Measurements from ENCODE around the gene GGACT.

GGACT gene

DNA sequence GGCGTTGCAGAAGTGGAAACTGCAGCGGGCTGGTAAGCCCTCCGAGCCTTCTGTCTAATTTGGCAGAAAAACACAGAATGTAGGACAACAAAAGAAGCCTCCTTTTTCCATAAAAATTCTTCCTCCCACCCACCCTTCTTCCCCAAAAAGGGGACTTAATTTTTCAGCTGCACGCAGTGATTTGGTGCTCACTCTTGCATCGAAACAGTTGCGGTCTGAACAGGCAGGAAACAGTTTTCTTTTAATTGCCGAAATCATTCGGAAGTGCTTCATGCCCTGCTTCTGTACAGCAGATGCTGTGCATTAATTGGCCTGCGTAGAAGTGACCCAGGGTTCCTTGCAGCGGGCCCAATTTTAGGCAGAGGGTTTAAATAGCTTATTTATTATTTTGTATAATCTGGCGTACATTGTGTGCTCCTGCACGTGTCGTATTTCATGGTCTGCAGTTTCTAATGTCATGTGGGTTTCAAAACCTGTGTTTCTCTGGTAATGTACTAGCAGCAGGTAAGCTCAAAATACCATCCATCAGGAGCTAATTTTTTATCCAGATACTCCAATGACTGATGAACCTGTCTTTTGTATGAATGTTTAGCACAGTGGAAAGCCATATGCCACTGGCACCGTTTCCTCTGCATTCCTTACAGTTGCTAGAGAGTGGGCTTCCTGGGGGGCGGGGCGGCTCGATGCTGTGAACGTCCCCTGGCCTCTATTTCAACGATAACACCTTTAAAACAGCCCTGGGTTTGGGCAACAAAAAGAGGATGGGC, 66.6 kb downstream of the GGACT start:
- Mint-ChIP-seq H3K27me3 (no peaks in the 10 kb centered on the region), H3K27ac (ENCODE audit: low read depth) (no peak overlapping the region), H3K4me1 (peaks cover 9% of the 10 kb centered on the region), H3K36me3 (ENCODE audit: insufficient read depth) (peaks cover 8% of the 10 kb centered on the region), H3K4me3 (peak overlapping the region; percentile 53), H3K9me3 (no peaks in the 10 kb centered on the region)
- ATAC-seq (replicated peaks; ENCODE audit: extremely low read depth, poor library complexity, severe bottlenecking) (no peak), DNase-seq (ENCODE audit: low spot score in 2 of 2) (no peak)

GRCh38 chr13:100520936-100521850, 67.4 kb downstream of the GGACT start:
- Mint-ChIP-seq H3K27ac (ENCODE audit: low read depth) (no peak overlapping the region), H3K4me3 (peak overlapping the region; percentile 53), H3K36me3 (ENCODE audit: insufficient read depth) (peaks cover 10% of the 10 kb centered on the region), H3K27me3 (no peaks in the 10 kb centered on the region), H3K4me1 (peaks cover 9% of the 10 kb centered on the region), H3K9me3 (no peaks in the 10 kb centered on the region)
- DNase-seq (ENCODE audit: low spot score in 2 of 2) (no peak), ATAC-seq (replicated peaks; ENCODE audit: extremely low read depth, poor library complexity, severe bottlenecking) (no peak)

DNA sequence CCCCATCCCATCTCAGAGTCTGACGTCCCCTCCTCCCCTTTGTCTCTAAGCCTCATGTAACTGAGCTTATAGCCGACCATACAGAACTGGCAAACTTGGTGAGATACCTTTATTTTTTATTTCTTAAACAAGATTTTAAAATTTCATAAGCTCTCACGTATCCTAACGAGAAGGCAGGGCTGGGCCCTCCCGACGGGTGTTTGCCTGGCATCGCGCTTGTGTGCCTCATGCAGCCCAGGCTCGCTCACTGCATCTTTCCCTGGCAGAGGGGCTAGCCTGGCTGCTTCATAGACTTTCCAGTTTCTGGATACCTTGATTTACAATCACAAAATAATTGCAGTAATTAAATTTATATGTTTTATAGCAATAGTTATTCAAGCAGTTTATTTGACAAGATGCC, 69.0 kb downstream of the GGACT start:
- Mint-ChIP-seq H3K36me3 (ENCODE audit: insufficient read depth) (peaks cover 13% of the 10 kb centered on the region), H3K4me1 (peaks cover 9% of the 10 kb centered on the region), H3K27me3 (no peaks in the 10 kb centered on the region), H3K9me3 (no peaks in the 10 kb centered on the region), H3K4me3 (no peak overlapping the region), H3K27ac (ENCODE audit: low read depth) (no peak overlapping the region)
- ATAC-seq (replicated peaks; ENCODE audit: extremely low read depth, poor library complexity, severe bottlenecking): no peak
- DNase-seq (ENCODE audit: low spot score in 2 of 2): no peak

DNA sequence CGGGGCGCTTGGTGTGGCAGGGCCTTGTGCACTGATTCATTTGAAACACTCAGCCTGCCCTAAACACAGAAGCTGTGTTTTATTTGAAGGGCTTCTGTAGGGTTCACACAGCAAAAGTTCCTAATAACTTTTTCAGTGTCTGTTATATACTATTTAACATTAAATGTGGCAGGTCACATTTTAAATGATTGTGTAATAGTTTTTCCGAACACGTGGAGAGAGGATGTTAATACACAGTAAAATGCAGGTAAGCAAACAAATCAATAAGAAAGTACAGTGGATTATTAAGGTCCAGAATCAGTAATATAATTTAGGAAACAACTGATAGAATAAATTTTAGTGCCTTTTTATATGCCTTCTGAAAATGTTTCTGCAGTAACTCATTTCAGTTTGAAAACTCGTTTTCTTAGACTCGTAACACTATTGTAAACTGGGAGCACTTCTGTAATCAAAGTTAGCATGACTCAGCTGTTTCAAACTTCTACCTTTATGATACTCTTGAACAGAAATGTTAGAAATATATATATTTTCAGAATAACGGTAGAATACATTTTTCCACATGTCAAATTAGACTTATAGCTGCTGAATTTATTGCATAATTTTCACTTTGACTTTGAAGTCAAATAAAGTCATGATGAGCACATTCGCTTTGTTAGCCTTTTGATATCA, 70.1 kb downstream of the GGACT start:
- H3K4me1 Mint-ChIP-seq: peaks cover 9% of the 10 kb centered on the region
- ATAC-seq (replicated peaks; ENCODE audit: extremely low read depth, poor library complexity, severe bottlenecking): no peak
- no peaks in the 10 kb centered on the region for H3K9me3 Mint-ChIP-seq

DNA sequence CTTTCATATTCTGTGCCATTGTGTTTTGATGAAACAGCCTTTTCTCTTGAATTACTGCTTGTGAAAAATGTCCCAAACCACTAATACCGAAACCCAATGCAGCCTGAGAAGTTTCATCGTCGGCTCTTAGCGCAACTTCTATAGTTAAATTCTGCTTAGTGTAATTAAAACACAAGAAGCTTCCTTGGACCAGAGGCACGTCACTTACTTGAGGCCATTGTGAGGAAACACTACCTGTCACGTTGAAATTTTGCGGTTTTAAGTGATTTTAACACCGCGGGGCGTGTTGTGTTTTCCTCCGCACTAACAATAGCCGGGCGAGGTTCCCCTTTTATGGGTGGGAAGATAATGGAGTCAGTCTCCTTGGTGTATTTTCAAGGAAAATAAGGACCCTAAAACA, 70.9 kb downstream of the GGACT start:
- peaks cover 9% of the 10 kb centered on the region for H3K4me1 Mint-ChIP-seq
- no peak for ATAC-seq (replicated peaks; ENCODE audit: extremely low read depth, poor library complexity, severe bottlenecking)
- peaks cover 7% of the 10 kb centered on the region for H3K36me3 Mint-ChIP-seq (ENCODE audit: insufficient read depth)
- H3K27me3 Mint-ChIP-seq: no peaks in the 10 kb centered on the region
- no peaks in the 10 kb centered on the region for H3K9me3 Mint-ChIP-seq
- DNase-seq (ENCODE audit: low spot score in 2 of 2): no peak
- no peak overlapping the region for H3K27ac Mint-ChIP-seq (ENCODE audit: low read depth)
- H3K4me3 Mint-ChIP-seq: peak overlapping the region; percentile 53

More for the DNA sequence above, 70.1 kb downstream of the GGACT start:
- DNase-seq (ENCODE audit: low spot score in 2 of 2): no peak
- H3K36me3 Mint-ChIP-seq (ENCODE audit: insufficient read depth): peaks cover 9% of the 10 kb centered on the region
- no peak overlapping the region for H3K4me3 Mint-ChIP-seq
- no peak overlapping the region for H3K27ac Mint-ChIP-seq (ENCODE audit: low read depth)
- no peaks in the 10 kb centered on the region for H3K27me3 Mint-ChIP-seq

- ATAC-seq (replicated peaks; ENCODE audit: extremely low read depth, poor library complexity, severe bottlenecking) (no peak), DNase-seq (ENCODE audit: low spot score in 2 of 2) (no peak)
- Mint-ChIP-seq H3K36me3 (ENCODE audit: insufficient read depth) (peaks cover 5% of the 10 kb centered on the region), H3K27me3 (no peaks in the 10 kb centered on the region), H3K9me3 (no peaks in the 10 kb centered on the region), H3K27ac (ENCODE audit: low read depth) (no peak overlapping the region), H3K4me3 (peak overlapping the region; percentile 53), H3K4me1 (peaks cover 9% of the 10 kb centered on the region)
Measured at GRCh38 chr13:100517135-100517534, 71.5 kb downstream of the GGACT start.

DNA sequence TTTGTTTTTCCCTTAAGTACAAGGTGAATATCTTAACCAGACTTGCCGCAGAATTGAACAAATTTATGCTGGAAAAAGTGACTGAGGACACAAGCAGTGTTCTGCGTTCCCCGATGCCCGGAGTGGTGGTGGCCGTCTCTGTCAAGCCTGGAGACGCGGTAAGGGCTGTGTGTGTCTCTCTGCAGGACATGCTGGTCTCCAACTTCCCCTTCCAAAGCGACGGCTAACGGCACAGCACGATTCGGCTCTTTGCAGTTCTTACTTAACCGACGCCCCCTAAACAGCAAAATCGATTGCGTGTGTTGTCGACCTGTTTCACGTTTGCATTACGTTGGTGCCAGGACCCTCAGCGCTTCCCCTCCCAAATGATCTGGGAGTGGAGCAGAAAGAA, 73.2 kb downstream of the GGACT start:
- Mint-ChIP-seq H3K27me3 (no peaks in the 10 kb centered on the region), H3K4me3 (no peak overlapping the region), H3K4me1 (peaks cover 9% of the 10 kb centered on the region), H3K9me3 (no peaks in the 10 kb centered on the region), H3K36me3 (ENCODE audit: insufficient read depth) (peaks cover 7% of the 10 kb centered on the region), H3K27ac (ENCODE audit: low read depth) (no peak overlapping the region)
- no peak for DNase-seq (ENCODE audit: low spot score in 2 of 2)
- no peak for ATAC-seq (replicated peaks; ENCODE audit: extremely low read depth, poor library complexity, severe bottlenecking)

GRCh38 chr13:100514788-100515409, 73.7 kb downstream of the GGACT start:
- DNase-seq (ENCODE audit: low spot score in 2 of 2) (peak; percentile 46 to 59), ATAC-seq (replicated peaks; ENCODE audit: extremely low read depth, poor library complexity, severe bottlenecking) (peak; percentile 82)
- Mint-ChIP-seq H3K4me1 (peaks cover 9% of the 10 kb centered on the region), H3K9me3 (no peaks in the 10 kb centered on the region), H3K27me3 (no peaks in the 10 kb centered on the region), H3K27ac (ENCODE audit: low read depth) (no peak overlapping the region), H3K36me3 (ENCODE audit: insufficient read depth) (peaks cover 7% of the 10 kb centered on the region), H3K4me3 (no peak overlapping the region)

- Mint-ChIP-seq H3K9me3 (no peaks in the 10 kb centered on the region), H3K4me1 (peaks cover 9% of the 10 kb centered on the region), H3K27me3 (no peaks in the 10 kb centered on the region), H3K27ac (ENCODE audit: low read depth) (no peak overlapping the region), H3K4me3 (no peak overlapping the region), H3K36me3 (ENCODE audit: insufficient read depth) (peaks cover 7% of the 10 kb centered on the region)
- DNase-seq (ENCODE audit: low spot score in 2 of 2): no peak
- ATAC-seq (replicated peaks; ENCODE audit: extremely low read depth, poor library complexity, severe bottlenecking): no peak
Measured at GRCh38 chr13:100513987-100514670, 74.5 kb downstream of the GGACT start.

DNA sequence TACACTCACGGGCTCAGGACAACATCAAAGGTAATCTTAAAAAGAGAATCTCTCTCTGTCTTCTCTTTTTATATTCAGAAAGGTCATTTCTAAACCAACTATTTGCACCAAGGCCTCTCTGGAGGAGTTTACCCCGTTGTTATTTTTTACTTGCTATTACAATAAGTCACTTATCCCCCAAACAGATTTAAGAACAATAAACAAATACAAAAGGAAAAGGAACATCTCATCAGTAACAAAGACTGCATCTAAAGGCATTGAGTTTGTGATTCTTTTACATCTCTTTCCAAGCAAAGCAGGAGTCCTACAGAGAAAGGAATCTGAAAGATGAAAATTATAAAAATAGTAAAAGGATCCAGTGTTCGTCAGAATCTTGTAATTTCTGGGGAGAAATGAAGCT, 75.4 kb downstream of the GGACT start:
- ATAC-seq (replicated peaks; ENCODE audit: extremely low read depth, poor library complexity, severe bottlenecking): no peak
- Mint-ChIP-seq H3K27ac (ENCODE audit: low read depth) (no peak overlapping the region), H3K9me3 (no peaks in the 10 kb centered on the region), H3K4me1 (peaks cover 8% of the 10 kb centered on the region), H3K27me3 (no peaks in the 10 kb centered on the region), H3K36me3 (ENCODE audit: insufficient read depth) (peaks cover 7% of the 10 kb centered on the region), H3K4me3 (no peak overlapping the region)
- no peak for DNase-seq (ENCODE audit: low spot score in 2 of 2)

DNA sequence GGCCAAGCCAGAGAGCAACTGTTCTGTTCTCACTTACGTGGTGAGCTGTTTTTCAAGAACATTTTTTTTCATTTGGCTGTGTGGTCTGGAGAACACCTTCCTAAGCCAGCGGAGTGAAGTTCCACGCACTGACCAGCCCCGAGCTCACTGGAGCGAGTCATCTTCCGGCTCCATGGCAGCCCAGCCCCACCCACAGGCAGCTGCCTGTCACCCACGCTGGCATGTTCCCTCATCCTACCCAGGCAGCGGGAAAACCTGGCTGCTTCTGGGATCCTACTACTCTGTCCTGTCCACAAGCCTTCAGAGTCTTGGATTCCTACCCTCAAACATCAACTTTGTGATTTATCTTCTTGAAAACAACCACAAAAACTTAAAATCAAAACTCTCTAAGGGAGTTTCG, 76.2 kb downstream of the GGACT start:
- Mint-ChIP-seq H3K4me1 (peaks cover under 1% of the 10 kb centered on the region), H3K36me3 (ENCODE audit: insufficient read depth) (peaks cover 7% of the 10 kb centered on the region), H3K27me3 (no peaks in the 10 kb centered on the region), H3K9me3 (no peaks in the 10 kb centered on the region), H3K4me3 (no peak overlapping the region), H3K27ac (ENCODE audit: low read depth) (peak overlapping the region; percentile 16)
- ATAC-seq (replicated peaks; ENCODE audit: extremely low read depth, poor library complexity, severe bottlenecking) (no peak), DNase-seq (ENCODE audit: low spot score in 2 of 2) (no peak)

DNA sequence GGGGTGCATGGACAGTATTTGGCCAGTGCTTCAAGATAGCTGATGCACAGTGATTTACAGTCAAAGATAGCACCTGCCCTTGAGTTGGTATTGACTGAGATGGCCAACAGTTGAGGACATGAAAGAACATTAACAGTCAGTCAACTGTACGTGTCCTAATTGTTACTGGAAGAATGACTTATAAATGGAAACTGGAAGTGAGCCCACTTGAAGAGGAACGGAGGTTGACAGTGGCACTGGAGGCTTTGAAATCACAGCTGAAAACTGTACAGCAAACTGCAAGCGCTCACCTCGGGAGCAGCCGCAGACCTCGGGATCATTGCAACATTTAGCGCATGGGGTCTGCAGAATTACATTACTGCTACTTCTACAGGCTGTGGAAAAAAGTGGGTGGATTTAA, 77.1 kb downstream of the GGACT start:
- H3K27me3 Mint-ChIP-seq: no peaks in the 10 kb centered on the region

More for the DNA sequence above, 77.1 kb downstream of the GGACT start:
- Mint-ChIP-seq H3K36me3 (ENCODE audit: insufficient read depth) (peaks cover 5% of the 10 kb centered on the region), H3K27ac (ENCODE audit: low read depth) (no peak overlapping the region), H3K4me1 (peaks cover 7% of the 10 kb centered on the region), H3K9me3 (no peaks in the 10 kb centered on the region), H3K4me3 (no peak overlapping the region)
- DNase-seq (ENCODE audit: low spot score in 2 of 2) (no peak), ATAC-seq (replicated peaks; ENCODE audit: extremely low read depth, poor library complexity, severe bottlenecking) (no peak)

All from central memory CD8-positive, alpha-beta T cell (primary cell).